GM12878 (cell line): ENCODE data around the gene HYDIN. TPM values are rescaled to one million over a fixed set of nuclear protein-coding genes. Genes with fewer than 3 reads are reported as not detected.

ENCODE experiments used
- ATAC-seq: fragments of 200-7000 bp; cut with Tn5 transposase; 3 replicates; pipeline ENCODE4 v1.9.1; 2020; ENCODE audit warnings: mild to moderate bottlenecking, moderate library complexity
- BruUV-seq: library from RNA; stranded (reverse); fragments of 400-500 nt; replicated peaks from 2 replicates; lab custom pipeline; 2021; lab: Mats Ljungman, UMichigan
- CTCF ChIA-PET: fragments of 300-600 bp; sonication (Branson Sonifier 250); formaldehyde crosslinking; extraction: SDS; loops from one replicate; lab custom pipeline; 2021; ENCODE audit warnings: inconsistent platforms; lab: Yijun Ruan, JAX
- POLR2A ChIA-PET: fragments of 350-600 bp; formaldehyde crosslinking; extraction: SDS; loops from one replicate; lab custom pipeline; 2021; ENCODE audit warnings: inconsistent platforms; lab: Charles Lee
- RAD21 ChIA-PET: fragments of 300-600 bp; sonication (Branson Sonifier 250); formaldehyde crosslinking; loops from one replicate; lab custom pipeline; 2023; ENCODE audit warnings: antibody characterized with exemption; ENCODE audit not compliant: unreplicated experiment; lab: Charles Lee
- SMC1A ChIA-PET: fragments of 300-600 bp; sonication (Branson Sonifier 250); formaldehyde crosslinking; loops from one replicate; lab custom pipeline; 2023; ENCODE audit not compliant: unreplicated experiment, uncharacterized antibody; lab: Charles Lee
- DNase-seq: peaks from one replicate; pipeline ENCODE4 v3.0.0-alpha.2; 2011; ENCODE audit warnings: low read depth, low spot score
- FAIRE-seq: peaks from 3 replicates; lab custom pipeline; 2011; peaks lifted over from hg19 to GRCh38; lab: Jason Lieb, UNC
- H2AFZ ChIP-seq: 2 replicates; pipeline ENCODE4 v1.6.0; 2011; ENCODE audit warnings: low read depth, low read length, control low read depth; ENCODE audit not compliant: control insufficient read depth
- H3K27ac ChIP-seq: 2 replicates; pipeline ENCODE4 v1.5.1; 2011; ENCODE audit warnings: control low read depth; ENCODE audit not compliant: control insufficient read depth, insufficient read depth
- H3K27me3 ChIP-seq, 2 experiments: replicated peaks in 1 of 2; 2 replicates each; pipeline versions ENCODE4 v1.6.0 to v1.6.1; 2011; ENCODE audit warnings: low read length in 1 of 2; ENCODE audit not compliant: control insufficient read depth in 2 of 2, insufficient read depth in 2 of 2
- H3K36me3 ChIP-seq, 2 experiments: 2 replicates each; pipeline ENCODE4 v1.5.1; 2011; ENCODE audit warnings: low read length in 1 of 2; ENCODE audit not compliant: control insufficient read depth in 2 of 2, insufficient read depth in 2 of 2
- H3K4me1 ChIP-seq: 2 replicates; pipeline ENCODE4 v1.6.1; 2011; ENCODE audit warnings: mild to moderate bottlenecking, low read length, moderate library complexity, mixed read lengths; ENCODE audit not compliant: control insufficient read depth, insufficient read depth
- H3K4me2 ChIP-seq: 2 replicates; pipeline ENCODE4 v1.6.0; 2011; ENCODE audit warnings: control low read depth; ENCODE audit not compliant: control insufficient read depth, insufficient read depth
- H3K4me3 ChIP-seq: fragments of 200-600 bp; sonication (generic); 2 replicates; pipeline ENCODE4 v1.5.1; 2016
- H3K79me2 ChIP-seq: 2 replicates; pipeline ENCODE4 v1.6.0; 2011; ENCODE audit warnings: low read length; ENCODE audit not compliant: control insufficient read depth, insufficient read depth
- H3K9ac ChIP-seq: 2 replicates; pipeline ENCODE4 v1.8.0; 2011; ENCODE audit warnings: low read length, control low read depth, mixed read lengths; ENCODE audit not compliant: control insufficient read depth, insufficient read depth
- H3K9me3 ChIP-seq: replicated peaks from 3 replicates; pipeline ENCODE4 v1.5.1; 2011; ENCODE audit warnings: mild to moderate bottlenecking, low read length; ENCODE audit not compliant: control insufficient read depth, insufficient read depth
- H4K20me1 ChIP-seq: 2 replicates; pipeline ENCODE4 v1.6.0; 2011; ENCODE audit not compliant: control insufficient read depth, insufficient read depth
- CBX5 ChIP-seq: sonication (generic); IDR thresholded peaks from 2 replicates; pipeline ENCODE4 v1.6.1; 2016; ENCODE audit warnings: low read depth, moderate library complexity, mild to moderate bottlenecking, inconsistent platforms
- DPF2 ChIP-seq: fragments of 450-650 bp; IDR thresholded peaks from 2 replicates; pipeline ENCODE4 v1.6.1; 2017; ENCODE audit warnings: mild to moderate bottlenecking
- RUNX3 ChIP-seq: IDR thresholded peaks from 2 replicates; pipeline ENCODE4 v1.6.1; 2012; ENCODE audit warnings: low read length, inconsistent platforms
- SPI1 ChIP-seq: IDR thresholded peaks from 2 replicates; pipeline ENCODE4 v1.6.1; 2011; ENCODE audit warnings: low read depth, mild to moderate bottlenecking, low read length, moderate library complexity, borderline replicate concordance; ENCODE audit not compliant: insufficient read depth
- WGBS: methylation state at CpG from one replicate; pipeline ENCODE4 v1.1.6; 2016; ENCODE audit warnings: low lambda C conversion rate; ENCODE audit not compliant: insufficient replicate concordance, insufficient coverage; ENCODE audit errors: missing lambda C conversion rate; 5-methylcytosine and 5-hydroxymethylcytosine counted together
- in situ Hi-C: fragments of 300-500 bp; cut with MboI; formaldehyde crosslinking; loops from 9 replicates; pipeline ENCODE4 v1.14.3; 2018; ENCODE audit warnings: mixed read lengths
- intact Hi-C: fragments of 100-400 bp; cut with micrococcal nuclease; formaldehyde crosslinking; loops from one replicate; pipeline ENCODE4 v1.14.2; 2022; ENCODE audit not compliant: unreplicated experiment
- polyA plus RNA-seq, 11 experiments: library from polyadenylated mRNA; depleted of rRNA in 4 of 11; unstranded in 6 of 11; stranded (reverse) in 5 of 11; fragments of >200 nt; fragmentation: Nextera tagmentation in 4 of 11; fragmentation: Illumina TruSeq in 1 of 11; extraction: Ambion mirVana in 4 of 11; extraction: Trizol in 1 of 11; gene quantifications; 1 replicate in 1 of 11; 2 replicates in 10 of 11; pipeline versions ENCODE4 v1.2.1 to v1.2.3, GENCODE V29; 2011 to 2016; ENCODE audit warnings: inconsistent platforms in 2 of 11, missing spikeins in 2 of 11, low read depth in 1 of 11
- total RNA-seq, 4 experiments: library from RNA; depleted of rRNA in 3 of 4; stranded (reverse); fragments of >200 nt in 3 of 4; fragmentation: Illumina TruSeq in 1 of 4; extraction: Trizol in 1 of 4; gene quantifications; 2 replicates each; pipeline versions ENCODE4 v1.2.1 to v1.2.3, GENCODE V29; 2013 to 2021
- TF ChIP-seq, protein P1 (sequence below): fragments of 450-650 bp; IDR thresholded peaks from 2 replicates; pipeline ENCODE4 v1.6.1; 2018; ENCODE audit warnings: borderline replicate concordance, mild to moderate bottlenecking; ENCODE audit not compliant: partially characterized antibody

The HYDIN gene
- total and polyA plus RNA-seq, 10 of the 15 experiments (the other 5 are each of a cell fraction or from before 2014, with no cell fraction given) = 0.01 to 0.30 (median 0.10) TPM; not detected in 7

- TF ChIP-seq, protein P1, sequence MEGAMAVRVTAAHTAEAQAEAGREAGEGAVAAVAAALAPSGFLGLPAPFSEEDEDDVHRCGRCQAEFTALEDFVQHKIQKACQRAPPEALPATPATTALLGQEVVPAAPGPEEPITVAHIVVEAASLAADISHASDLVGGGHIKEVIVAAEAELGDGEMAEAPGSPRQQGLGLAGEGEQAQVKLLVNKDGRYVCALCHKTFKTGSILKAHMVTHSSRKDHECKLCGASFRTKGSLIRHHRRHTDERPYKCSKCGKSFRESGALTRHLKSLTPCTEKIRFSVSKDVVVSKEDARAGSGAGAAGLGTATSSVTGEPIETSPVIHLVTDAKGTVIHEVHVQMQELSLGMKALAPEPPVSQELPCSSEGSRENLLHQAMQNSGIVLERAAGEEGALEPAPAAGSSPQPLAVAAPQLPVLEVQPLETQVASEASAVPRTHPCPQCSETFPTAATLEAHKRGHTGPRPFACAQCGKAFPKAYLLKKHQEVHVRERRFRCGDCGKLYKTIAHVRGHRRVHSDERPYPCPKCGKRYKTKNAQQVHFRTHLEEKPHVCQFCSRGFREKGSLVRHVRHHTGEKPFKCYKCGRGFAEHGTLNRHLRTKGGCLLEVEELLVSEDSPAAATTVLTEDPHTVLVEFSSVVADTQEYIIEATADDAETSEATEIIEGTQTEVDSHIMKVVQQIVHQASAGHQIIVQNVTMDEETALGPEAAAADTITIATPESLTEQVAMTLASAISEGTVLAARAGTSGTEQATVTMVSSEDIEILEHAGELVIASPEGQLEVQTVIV = no peak
- TF ChIP-seq RUNX3 = no peak
Measured at GRCh38 chr16:71255721-71256120, 25.2 kb upstream of the HYDIN start (continued).

DNA sequence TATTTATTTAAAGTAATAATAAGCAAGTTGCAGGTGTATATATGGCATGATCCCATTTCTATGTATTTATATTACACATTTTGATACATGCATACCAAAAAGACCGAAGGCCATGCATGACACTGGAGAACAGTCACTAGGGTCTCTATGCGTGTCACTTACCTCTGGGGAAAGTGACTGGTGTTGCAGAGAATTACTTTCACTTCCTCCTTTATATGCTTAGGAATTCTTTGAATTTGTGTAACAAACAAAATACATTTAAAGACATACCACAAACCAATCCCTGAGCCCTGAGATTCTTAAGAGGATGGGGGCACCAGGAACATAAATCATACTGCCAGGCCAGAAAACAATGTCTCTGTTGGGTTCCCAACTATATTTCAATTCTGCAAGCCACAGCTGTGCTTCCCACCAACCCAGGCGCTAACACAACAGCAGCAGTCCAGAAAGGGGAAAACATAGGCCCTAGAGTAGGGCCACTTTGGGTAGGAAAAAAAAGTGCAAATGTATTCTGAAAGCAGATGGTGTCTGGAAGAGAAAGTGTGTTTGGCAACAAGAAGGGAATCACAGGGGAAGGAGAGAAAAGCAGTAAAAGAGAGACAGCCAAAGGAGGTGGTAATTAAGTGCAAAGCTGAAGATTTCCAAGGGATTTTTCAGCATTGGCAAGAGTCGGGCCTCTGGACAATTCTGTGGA is 24.5 kb upstream of the HYDIN start:
- ATAC-seq (peak; percentile 39; the same call in 1 of the 3 replicates), FAIRE-seq (no peak), DNase-seq (no peak)
- Histone ChIP-seq H3K9me3 (no peaks in the 10 kb centered on the region), H3K4me2 (no peak overlapping the region), H3K79me2 (no peaks in the 10 kb centered on the region), H3K36me3 (no peaks in the 10 kb centered on the region), H3K4me1 (no peaks in the 10 kb centered on the region), H3K27me3 (no peaks in the 10 kb centered on the region), H4K20me1 (no peaks in the 10 kb centered on the region), H3K27ac (no peak overlapping the region), H3K4me3 (no peak overlapping the region), H3K9ac (no peak overlapping the region), H2AFZ (no peak overlapping the region)
- RAD21 ChIA-PET = interaction anchor here (1.1 kb wide), 1 partner anchor 57 kb away, joined by 4 read pairs; no protein-coding TSS in a partner anchor
- intact Hi-C loops = no loop called here
- 23% methylated on average over 4 of the region's 4 CpGs for WGBS
- POLR2A ChIA-PET = interaction anchor here (1.0 kb wide), 1 partner anchor 25 kb away, joined by 3 read pairs; no protein-coding TSS in a partner anchor
- SMC1A ChIA-PET = no interaction called here
- in situ Hi-C loops = no loop called here
- CTCF ChIA-PET = interaction anchor here (1.2 to 1.5 kb wide), 2 partner anchors 16 to 57 kb away, joined by 3 read pairs; no protein-coding TSS in a partner anchor
- no TSS peak for BruUV-seq
- peak; percentile 81 for TF ChIP-seq SPI1
- 0 out of 2 replicates have a peak, but pooled peaks have one; percentile 37 for TF ChIP-seq DPF2
- no peak for TF ChIP-seq CBX5
